ENCODE results near the gene SHH.

Gene SHH

DNA sequence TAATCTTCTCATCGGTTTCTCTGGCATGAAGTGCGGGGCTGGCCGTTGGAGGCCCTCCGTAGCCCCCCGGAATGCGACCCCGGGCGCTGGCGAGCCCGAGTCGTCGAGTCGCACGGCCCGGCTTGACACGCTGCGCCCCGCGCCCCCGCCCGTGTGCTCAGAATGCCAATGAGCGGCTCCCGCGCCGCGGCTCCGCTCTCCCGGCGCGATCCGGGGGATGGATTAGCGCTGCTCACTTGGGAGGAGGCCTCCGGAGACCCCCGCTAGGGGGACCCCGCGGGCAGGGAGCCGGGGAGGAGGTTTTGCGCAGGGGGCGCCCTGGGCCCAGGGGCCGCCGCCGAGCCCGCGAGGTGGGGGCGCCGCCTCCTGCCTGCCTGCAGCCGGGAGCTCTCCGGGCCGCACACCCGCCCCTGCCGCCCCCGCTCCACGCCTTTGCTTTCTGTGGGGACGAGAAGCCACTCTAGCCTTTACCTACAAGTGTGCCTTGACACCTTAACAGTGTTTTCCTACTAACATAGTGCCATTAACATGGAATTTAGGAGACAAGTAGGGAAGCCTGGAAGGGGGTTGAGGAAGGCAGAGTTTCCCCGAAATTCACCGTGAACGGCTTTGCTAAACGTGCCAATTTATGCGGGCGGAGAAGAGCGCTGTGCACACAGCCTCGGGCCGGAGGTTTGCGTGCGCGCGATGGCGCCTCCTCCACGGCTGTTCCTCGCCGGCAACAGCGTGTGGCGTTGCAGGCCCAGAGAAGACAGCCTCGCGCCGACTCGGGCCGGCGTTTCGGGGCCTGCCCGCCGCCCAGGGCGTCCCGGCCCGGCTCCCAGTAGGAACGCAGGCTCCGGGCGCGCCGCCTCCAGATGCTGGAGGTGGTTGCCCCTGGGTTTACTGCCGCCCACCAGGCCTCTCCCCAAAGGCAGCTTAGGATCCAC is 7.1 kb downstream of the SHH start:
- DNase-seq = peak; percentile 95

DNA sequence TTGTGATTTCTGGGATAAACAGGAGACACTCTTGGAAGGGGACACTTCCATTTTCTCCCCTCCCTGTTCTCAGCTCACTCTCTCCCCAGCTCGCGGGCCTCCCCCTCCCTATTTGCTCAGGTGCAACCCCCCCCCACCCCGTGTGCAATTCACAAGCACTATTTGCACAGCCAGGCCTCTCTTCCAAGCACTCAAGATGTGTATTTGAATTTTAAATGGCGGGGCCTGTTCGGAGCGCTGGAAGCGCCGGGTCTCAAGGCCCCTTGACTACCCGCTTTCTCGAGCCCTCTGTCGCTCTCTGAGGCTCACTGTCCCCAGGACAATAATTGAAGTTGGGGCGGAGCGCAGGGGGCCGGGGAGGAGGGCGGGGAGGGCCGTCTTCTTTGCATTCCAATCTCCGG is 7.8 kb downstream of the SHH start:
- DNase-seq = no peak

- peak; percentile 83 for DNase-seq
Observed at GRCh38 chr7:155803418-155804376, 8.6 kb downstream of the SHH start.

DNA sequence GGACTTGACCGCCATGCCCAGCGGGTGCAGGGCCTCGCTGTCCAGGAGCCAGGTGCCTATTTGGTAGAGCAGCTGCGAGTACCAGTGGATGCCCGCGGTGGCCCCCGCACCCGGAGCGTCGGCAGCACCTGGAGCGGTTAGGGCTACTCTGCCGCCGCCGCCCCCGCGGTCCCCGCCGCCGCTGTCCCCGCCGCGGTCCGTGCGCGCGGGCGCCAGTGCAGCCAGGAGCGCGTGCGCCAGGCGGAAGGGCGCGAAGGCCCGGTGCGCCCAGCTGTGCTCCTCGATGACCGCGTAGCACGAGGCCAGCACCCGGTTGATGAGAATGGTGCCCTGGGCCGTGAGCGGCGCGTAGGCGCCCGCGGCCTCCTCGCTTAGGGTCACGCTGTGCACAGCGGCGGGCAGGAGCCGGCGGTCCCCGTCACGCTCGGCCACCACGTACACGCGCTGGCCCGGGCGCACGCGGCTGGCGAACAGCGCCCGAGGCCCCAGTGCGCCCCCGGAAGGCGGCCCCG is 9.3 kb downstream of the SHH start:
- no peak for DNase-seq

- DNase-seq = no peak
Observed at GRCh38 chr7:155802291-155802690, 10.0 kb downstream of the SHH start.

DNA sequence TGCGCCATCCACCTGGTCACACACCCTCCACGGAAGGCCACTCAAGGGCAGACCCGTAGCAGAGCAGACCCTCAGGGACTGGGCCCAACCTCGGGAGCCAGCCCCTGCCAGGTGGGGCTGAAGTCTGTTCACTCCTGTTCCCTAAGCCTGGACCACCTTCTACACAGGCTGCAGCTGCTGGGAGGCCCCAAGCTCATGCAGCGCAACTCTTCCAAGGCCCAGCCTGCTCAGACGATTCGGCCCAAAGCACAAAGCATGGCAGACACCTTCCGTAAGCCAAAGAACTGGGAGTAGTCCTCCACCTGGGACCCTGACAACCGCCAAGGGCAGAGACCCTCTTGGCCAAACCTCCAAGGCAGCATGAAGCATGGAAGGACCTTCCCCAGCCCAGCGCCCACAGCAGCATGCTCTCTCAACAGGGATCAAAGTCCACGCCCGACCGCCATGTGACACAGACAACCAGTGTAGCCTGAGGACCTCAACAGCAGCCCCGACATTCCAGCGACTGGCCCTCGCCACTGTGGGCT is 11.5 kb downstream of the SHH start:
- DNase-seq = no peak

DNA sequence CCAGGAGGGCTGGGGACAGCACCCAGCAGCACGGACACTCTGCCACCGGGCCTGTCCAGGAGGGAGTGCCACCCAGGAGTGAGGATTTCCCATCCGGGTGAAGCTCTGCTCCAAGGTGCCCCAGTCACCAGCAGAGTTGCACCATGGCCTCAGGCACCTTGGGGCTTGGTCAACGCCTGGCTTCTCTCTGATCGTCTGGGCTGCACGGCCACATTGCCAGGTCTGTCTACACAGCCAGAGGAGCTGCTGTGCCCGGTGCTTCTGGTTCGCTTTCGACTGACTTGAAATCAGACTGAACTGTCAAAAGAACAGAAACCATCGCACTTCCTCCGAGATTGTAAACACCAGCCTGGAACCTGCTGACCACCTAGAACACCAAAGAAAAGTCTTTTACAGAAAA is 12.0 kb downstream of the SHH start:
- no peak for DNase-seq

DNA sequence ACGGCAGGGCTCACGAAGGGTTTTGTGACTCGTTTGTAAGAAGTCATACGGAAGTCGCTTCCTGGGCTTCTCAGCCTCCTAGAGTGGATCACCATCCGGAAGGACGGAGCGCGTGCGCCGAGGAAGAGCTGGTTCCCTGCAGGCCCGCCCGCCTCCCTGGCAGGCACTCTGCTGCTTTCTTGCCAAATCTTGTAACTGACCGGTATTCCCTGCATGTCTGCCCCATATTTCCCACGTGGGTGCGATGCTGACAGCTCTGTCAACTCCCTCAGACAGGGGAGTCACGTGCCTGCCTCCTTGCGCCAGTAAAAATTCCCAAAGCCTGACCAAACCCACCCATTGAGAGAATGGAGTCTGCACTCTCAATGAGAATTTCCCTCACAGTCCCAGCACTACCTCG is 12.7 kb downstream of the SHH start:
- no peak for DNase-seq

- no peak for DNase-seq
Observed at GRCh38 chr7:155798673-155799439, 13.4 kb downstream of the SHH start.

DNA sequence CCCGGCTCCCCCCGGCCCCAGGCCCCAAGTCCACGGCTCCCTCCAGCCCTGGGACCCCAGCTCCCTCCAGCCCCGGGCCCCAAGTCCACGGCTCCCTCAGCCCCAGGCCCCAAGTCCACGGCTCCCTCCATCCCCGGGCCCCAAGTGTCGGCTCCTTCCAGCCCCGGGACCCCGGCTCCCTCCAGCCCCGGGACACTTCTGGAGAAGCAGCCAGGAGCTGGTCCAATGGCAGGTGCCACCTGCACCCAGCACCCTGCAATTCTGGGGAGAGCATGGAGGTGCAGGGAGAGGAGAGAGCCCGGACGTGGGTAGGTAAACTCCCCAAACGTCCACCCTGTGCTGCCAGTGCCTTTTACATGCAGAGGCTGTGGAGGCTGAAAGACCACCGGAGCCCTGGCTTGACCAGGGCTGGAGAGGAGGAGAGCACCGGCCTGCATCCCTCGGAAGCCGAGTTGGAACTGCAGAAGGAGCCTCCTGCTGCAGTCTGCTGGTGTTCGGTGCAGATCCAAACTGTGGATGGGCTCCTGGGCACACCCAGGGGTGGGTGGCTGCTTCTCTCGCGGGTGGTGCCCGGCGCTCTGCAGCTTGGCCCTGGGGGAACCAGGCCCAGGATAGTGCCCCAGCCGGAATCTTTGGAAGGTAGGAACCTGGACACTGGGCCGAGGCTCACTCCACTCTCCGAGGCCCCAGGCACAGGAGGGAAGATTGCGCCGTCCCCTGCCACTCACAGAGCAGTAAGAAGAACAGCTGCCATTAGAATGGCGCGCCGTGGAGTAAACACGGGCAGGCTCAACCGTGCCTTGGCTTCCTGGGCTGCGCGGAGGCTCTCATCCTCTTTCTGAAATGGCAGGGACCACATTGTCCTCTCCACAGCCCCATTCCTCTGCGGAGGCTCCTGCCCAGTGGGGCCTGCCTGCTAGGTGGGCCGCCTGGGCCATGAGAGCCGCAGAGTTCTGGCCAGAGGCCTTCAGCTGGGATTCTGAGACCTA is 14.7 kb downstream of the SHH start:
- no peak for DNase-seq

- DNase-seq = peak; percentile 88
Observed at GRCh38 chr7:155796381-155797261, 15.6 kb downstream of the SHH start.

DNA sequence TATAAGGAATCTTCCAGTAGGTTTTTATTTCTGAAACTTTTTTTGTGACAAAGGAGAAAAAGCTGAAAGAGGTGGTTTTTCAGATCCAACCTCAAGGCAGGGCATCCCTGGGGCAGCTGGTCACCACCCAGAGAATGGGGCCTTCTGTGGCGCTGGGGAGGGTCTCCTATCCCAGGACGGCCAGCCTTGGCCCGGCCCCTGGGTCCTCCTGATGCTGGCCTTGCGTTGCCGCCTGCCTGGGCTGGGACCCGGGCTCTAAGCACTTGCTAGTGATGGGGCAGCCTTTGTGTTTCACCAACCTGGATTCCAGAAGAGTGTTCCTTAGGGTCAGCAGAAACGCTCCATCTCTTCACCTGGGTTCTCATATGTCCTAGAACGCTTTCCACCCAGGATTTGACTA is 16.3 kb downstream of the SHH start:
- DNase-seq = no peak

DNA sequence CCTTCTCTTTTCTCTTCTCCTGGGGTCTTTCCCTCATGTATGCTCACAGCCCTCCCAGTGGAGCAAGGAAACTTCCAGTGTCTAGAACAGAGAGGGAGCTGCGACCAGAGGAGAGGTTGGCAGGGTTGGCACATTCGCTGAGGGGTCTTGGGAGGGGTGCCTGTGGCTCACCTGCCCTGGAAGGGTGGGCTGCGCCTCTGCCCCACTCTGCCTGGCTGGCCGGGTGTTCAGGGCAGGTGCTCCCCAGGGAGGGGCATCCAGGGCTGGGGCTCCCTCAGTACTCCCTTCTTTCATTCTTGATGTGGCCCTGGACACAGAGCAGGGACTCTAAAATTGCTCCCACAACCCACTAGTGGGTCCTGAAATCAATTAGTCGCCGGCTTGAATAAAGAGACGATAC is 16.9 kb downstream of the SHH start:
- no peak for DNase-seq

- no peak for DNase-seq
Observed at GRCh38 chr7:155794196-155794595, 18.1 kb downstream of the SHH start.

DNA sequence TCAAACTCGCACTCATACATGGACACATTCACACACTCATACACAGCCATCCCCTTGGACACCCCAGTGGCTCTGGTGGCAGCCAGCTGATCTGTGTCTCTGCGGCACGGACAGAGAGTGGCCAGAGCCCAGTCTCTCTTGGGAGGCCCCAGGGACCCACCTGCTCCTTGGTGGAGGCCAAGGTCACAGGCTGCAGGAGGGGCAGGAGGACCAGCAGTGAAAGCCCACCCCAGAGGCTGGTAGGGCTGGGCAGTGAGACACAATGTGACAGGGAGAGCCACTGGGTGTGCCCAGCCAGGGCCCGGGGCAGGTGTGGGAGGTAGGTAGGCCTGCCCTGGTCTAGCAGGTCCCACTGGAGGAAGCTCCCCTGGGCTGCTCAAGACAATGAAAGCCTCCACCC is 18.5 kb downstream of the SHH start:
- DNase-seq = no peak

- no peak for DNase-seq
Observed at GRCh38 chr7:155792999-155793560, 19.2 kb downstream of the SHH start.

- no peak for DNase-seq
Observed at GRCh38 chr7:155792315-155792960, 19.8 kb downstream of the SHH start.

- DNase-seq = no peak
Observed at GRCh38 chr7:155791836-155792235, 20.4 kb downstream of the SHH start.

DNA sequence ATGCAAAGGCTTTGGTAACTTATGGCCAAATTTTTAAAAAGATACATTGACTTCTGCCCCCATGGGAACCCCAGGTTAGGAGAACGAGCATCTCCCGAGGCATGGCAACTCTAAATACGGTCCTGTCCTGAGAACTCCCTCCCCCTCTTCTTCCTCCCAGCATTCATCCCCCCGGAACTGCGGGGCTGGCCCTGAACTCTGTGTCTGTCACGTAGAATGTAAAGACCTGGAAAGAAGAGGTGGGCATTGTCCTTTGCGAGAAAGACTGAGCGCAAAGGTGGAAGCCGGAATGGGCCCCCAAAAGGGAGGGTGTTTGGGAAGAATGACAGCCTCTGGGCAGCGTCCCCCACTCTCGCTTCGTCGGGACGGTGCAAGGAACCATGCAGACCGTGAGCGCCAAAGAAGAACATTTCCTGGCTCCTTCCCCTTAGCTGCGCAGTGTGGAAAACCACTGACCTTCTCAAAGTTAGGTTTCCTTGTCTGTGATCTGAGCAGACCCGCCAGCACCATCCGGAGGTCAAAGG is 21.0 kb downstream of the SHH start:
- no peak for DNase-seq
